Measurements from ENCODE around the gene LYPD6B.

Gene LYPD6B

DNA sequence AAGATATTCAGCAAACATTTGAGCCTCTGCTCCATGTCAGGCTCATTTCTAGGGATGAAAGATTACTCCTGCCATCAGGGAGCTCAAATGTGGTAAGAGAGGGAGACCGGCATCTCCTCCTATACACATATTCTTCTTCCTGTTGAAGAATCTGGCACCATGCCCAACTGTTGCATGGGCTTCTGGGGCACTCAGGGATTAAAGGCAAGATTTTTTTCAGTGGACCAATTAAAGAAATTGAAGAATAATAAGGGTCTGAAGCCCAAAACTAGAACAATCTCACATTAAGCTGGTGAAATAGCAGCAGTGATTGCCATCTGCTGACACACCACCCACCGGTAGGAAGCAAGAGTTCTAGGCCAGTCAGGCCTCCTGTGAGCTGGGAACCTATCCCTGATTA lies 146.5 kb downstream of the LYPD6B start:
- TF ChIP-seq, protein P1, sequence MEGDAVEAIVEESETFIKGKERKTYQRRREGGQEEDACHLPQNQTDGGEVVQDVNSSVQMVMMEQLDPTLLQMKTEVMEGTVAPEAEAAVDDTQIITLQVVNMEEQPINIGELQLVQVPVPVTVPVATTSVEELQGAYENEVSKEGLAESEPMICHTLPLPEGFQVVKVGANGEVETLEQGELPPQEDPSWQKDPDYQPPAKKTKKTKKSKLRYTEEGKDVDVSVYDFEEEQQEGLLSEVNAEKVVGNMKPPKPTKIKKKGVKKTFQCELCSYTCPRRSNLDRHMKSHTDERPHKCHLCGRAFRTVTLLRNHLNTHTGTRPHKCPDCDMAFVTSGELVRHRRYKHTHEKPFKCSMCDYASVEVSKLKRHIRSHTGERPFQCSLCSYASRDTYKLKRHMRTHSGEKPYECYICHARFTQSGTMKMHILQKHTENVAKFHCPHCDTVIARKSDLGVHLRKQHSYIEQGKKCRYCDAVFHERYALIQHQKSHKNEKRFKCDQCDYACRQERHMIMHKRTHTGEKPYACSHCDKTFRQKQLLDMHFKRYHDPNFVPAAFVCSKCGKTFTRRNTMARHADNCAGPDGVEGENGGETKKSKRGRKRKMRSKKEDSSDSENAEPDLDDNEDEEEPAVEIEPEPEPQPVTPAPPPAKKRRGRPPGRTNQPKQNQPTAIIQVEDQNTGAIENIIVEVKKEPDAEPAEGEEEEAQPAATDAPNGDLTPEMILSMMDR (conservative IDR thresholded peaks at IDR 0.05), result no peak
- H3K27ac ChIP-seq, result no peak overlapping the region

DNA sequence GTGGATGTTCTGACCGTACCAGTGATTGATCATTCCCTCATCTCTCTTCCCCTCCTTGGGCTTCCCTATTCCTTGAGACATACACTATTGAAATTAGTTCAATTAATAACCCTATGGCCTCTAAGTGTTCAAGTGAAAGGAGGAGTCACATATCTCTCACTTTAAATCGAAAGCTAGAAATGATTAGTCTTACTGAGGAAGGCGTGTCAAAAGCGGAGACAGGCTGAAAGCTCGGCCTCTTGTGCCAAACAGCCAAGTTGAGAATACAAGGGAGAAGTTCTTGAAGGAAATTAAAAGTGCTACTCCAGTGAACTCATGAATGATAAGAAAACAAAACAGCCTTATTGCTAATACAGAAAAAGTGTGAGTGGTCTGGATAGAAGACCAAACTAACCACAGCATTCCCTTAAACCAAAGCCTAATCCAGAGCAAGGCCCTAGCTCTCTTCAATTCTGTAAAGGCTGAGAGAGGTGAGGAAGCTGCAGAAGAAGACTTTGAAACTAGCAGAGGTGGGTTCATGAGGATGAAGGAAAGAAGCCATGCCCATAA lies 147.5 kb downstream of the LYPD6B start:
- TF ChIP-seq, protein P1 (conservative IDR thresholded peaks at IDR 0.05), result no peak

DNA sequence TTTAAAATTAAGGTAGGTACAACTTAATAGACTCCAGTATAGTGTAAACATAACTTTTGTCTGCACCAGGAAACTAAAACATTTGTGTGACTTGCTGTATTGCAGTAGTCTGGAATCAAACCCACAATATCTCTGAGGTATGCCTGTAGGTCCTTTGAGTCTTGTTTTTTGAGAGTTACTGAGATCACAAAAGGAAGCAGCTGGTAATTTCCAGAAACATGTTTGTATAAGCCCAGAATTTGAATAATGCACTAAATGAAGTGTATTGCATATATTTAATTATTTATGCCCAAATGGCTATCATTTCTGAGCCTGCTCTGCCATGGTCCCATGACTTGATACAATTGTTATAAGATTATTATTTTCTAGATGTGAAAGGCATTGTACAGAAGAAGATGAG lies 148.6 kb downstream of the LYPD6B start:
- no peak overlapping the region for H3K27ac ChIP-seq
- TF ChIP-seq, protein P1 (conservative IDR thresholded peaks at IDR 0.05), result no peak

More for the DNA sequence above, 147.5 kb downstream of the LYPD6B start:
- no peak overlapping the region for H3K27ac ChIP-seq

DNA sequence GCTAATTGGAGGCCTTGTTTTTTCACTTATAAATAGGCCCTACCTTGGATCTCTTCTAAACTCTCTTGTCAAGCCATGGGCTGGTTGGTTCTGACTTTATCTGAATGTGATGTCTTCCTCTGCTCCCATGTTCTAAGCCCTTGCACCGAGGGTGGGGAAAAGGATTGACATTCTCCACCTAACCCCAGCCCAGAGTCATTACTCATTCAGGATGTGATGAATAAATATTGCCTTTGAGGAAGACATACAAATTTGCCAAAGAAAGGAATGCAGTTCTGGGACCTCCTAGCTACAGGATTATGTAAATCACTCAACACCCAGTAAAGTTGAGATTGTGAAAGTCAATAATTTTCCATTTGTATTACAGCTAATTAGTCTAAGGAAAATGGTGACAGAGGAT lies 149.8 kb downstream of the LYPD6B start:
- no peak overlapping the region for H3K27ac ChIP-seq
- TF ChIP-seq, protein P1 (conservative IDR thresholded peaks at IDR 0.05), result no peak

DNA sequence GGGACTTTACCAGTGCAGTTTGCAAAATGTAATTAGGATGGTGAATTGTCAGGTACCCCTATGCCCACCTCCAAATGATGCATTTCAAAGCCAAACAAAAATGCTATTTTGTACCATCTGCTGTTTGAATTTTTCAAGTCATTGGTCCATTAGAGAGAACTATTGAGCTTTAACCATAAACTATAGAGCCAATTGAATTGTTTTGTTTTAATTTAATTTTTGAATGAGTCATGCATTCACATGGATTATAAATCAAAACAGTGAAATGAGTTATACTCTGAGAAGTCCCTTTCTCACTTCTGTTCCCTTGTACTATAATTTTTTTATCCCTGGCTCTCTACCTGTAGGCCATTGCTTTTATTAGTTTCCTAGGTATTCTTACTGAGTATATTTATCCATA lies 151.3 kb downstream of the LYPD6B start:
- TF ChIP-seq, protein P1 (conservative IDR thresholded peaks at IDR 0.05), result no peak
- no peak overlapping the region for H3K27ac ChIP-seq

DNA sequence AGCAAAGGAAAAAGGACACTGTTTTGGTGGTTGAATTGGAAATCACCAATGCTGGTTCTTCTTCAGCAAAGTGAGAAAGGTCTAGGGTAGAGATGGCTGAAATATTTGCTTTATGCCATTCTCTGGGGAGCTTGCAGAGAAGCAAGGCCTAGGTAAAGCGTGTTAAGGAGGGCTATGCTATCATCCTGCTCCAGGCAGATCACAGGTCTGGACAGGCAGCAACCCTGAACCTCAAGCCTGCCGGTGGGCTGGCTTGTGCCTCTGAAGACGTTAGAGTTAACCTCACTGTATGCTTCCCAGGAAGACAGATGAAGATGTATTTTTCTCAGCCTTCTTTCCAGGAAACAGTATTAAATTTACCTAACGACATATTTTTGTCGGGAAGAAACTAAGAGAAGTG lies 153.4 kb downstream of the LYPD6B start:
- TF ChIP-seq, protein P1 (conservative IDR thresholded peaks at IDR 0.05), result no peak
- no peak overlapping the region for H3K27ac ChIP-seq

DNA sequence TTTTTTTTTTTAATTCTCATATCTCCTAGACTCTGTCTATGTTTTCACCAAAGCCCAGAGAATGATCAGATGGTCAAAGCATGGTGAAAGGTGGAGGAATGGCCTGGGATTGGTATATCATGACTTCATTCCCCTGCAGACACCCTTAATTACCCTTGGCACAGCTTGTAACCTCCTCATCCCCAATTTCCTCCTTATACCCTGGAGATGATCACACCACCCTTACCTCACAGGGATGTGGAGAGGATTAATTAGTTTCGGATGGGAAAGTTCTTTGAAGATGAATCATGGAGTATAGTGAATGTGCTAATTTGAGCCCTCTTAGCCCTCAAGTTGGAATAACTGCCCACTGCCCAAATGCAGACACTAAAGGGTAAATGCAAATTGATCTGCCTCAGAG lies 153.9 kb downstream of the LYPD6B start:
- no peak overlapping the region for H3K27ac ChIP-seq
- TF ChIP-seq, protein P1 (conservative IDR thresholded peaks at IDR 0.05), result no peak

Data from VCaP (cell line).